ENCODE measurements around the gene CHD1L. TPM values are rescaled to one million over a fixed set of nuclear protein-coding genes. Genes with fewer than 3 reads are reported as not detected.

The CHD1L gene
- total RNA-seq, 1 experiment from 2014 or later, result 64.2 TPM

DNA sequence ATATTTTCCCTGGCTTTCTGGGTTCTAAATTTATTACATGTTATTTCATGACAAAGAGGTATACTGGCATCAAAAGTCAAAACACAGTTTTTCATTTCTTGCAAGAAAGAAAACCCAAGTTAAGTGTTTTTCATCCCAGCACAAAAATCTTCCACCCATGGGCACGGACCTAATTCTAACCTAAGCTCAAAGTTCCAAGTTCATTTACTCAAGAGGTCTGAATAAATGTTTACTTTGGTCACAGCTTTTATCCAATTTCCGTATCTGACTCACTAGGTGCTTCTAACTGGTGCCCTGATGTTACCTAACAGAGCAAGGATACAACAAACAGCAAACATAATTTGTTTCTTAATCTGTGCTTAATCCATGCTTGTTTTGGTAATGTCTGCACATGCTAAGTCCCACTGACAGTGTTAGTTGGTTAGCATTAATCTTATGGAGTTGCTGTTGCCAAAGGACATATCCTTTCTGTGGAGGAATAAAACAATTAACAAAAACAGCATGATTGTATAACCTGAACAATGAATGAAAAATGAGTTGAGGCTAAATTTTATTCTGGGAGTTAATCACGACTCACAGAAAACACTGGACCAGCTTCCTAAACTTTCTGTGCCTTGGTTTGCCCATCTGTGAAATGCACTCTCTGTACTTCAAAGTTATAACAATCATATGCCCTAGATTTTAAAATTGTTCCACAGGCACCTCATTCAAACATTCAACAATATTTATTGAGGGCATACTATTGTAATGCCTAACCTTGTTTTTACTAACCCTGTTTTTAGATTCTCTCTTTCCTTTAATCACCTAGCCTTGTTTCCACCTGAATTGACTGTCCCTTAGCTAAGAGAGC is 4.2 kb upstream of the CHD1L start:
- H3K14ac ChIP-seq (ENCODE audit: insufficient read depth, low read length), result no peak overlapping the region
- H3K9ac ChIP-seq (ENCODE audit: extremely low read depth, insufficient read length, low read length), result no peak overlapping the region
- H3K27ac Mint-ChIP-seq, result 0 out of 7 replicates have a peak overlapping the region, but pooled peaks of 1 of the 3 experiments have one; percentile 22
- no peaks in the 10 kb centered on the region for H3K79me1 ChIP-seq (ENCODE audit: insufficient read depth, low read depth, low read length, poor library complexity, severe bottlenecking)
- H3K9me3 Mint-ChIP-seq, result peaks cover 11 to 16% of the 10 kb centered on the region in 2 experiments
- no peak overlapping the region for H3K4ac ChIP-seq (ENCODE audit: low read depth, low read length)
- no peak overlapping the region for H3K23ac ChIP-seq (ENCODE audit: insufficient read length, low read depth, low read length)
- H3K18ac ChIP-seq (ENCODE audit: insufficient read length, low read depth, low read length), result no peak overlapping the region
- H3K36me3 Mint-ChIP-seq (ENCODE audit: insufficient read depth in 1 of 3, low read depth in 3 of 3), result peaks cover 6 to 9% (median 6%) of the 10 kb centered on the region in 3 experiments
- no peak overlapping the region for H2BK5ac ChIP-seq (ENCODE audit: insufficient read length, low read length)
- H2BK20ac ChIP-seq (ENCODE audit: low read depth, low read length, poor library complexity, severe bottlenecking), result no peak overlapping the region
- H3K4me1 ChIP-seq (ENCODE audit: insufficient read depth, low read length), result peaks cover 4% of the 10 kb centered on the region; the same call in 1 of the 2 replicates
- TF ChIP-seq, protein P1, sequence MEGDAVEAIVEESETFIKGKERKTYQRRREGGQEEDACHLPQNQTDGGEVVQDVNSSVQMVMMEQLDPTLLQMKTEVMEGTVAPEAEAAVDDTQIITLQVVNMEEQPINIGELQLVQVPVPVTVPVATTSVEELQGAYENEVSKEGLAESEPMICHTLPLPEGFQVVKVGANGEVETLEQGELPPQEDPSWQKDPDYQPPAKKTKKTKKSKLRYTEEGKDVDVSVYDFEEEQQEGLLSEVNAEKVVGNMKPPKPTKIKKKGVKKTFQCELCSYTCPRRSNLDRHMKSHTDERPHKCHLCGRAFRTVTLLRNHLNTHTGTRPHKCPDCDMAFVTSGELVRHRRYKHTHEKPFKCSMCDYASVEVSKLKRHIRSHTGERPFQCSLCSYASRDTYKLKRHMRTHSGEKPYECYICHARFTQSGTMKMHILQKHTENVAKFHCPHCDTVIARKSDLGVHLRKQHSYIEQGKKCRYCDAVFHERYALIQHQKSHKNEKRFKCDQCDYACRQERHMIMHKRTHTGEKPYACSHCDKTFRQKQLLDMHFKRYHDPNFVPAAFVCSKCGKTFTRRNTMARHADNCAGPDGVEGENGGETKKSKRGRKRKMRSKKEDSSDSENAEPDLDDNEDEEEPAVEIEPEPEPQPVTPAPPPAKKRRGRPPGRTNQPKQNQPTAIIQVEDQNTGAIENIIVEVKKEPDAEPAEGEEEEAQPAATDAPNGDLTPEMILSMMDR (conservative IDR thresholded peaks at IDR 0.05), result no peak
- peaks cover 1% of the 10 kb centered on the region for H3K23me2 ChIP-seq (ENCODE audit: insufficient read length, low read depth, low read length, poor library complexity, severe bottlenecking)
- H2BK15ac ChIP-seq (ENCODE audit: low read depth, low read length), result no peak overlapping the region
- H2BK120ac ChIP-seq (ENCODE audit: low read depth, low read length, poor library complexity, severe bottlenecking), result no peak overlapping the region
- no peaks in the 10 kb centered on the region for H3K27me3 ChIP-seq (ENCODE audit: insufficient read depth, low read length)
- no CpG with 5 or more reads among the region's 3 CpGs for WGBS (ENCODE audit: extremely low coverage, insufficient read length, low lambda C conversion rate)
- H2AK5ac ChIP-seq (ENCODE audit: insufficient read length, low read length), result no peak overlapping the region
- H3K4me3 Mint-ChIP-seq, result no peak overlapping the region
- no peak overlapping the region for H4K91ac ChIP-seq (ENCODE audit: insufficient read length, low read depth, low read length)
- H3K27me3 Mint-ChIP-seq (ENCODE audit: low read depth), result peaks cover 2% of the 10 kb centered on the region; the same call in 1 of the 2 replicates
- H4K20me1 ChIP-seq (ENCODE audit: control insufficient read depth, insufficient read depth, insufficient read length), result peaks cover 2% of the 10 kb centered on the region
- H3K4me2 ChIP-seq (ENCODE audit: insufficient read depth, insufficient read length, low read length), result no peak overlapping the region
- no peak overlapping the region for H3K56ac ChIP-seq (ENCODE audit: insufficient read length, low read depth, low read length)
- H3K79me2 ChIP-seq (ENCODE audit: insufficient read depth, low read length), result peaks cover 2% of the 10 kb centered on the region; the same call in 1 of the 2 replicates
- H3K27ac ChIP-seq (ENCODE audit: insufficient read length, low read depth, low read length), result no peak overlapping the region
- no peak overlapping the region for H4K5ac ChIP-seq (ENCODE audit: insufficient read length, low read depth, low read length)
- DNase-seq, result no peak
- H2BK12ac ChIP-seq (ENCODE audit: insufficient read length, low read depth, low read length), result no peak overlapping the region
- H3T11ph ChIP-seq (ENCODE audit: low read length), result no peak overlapping the region
- H3K4me1 Mint-ChIP-seq, result peaks cover 20 to 31% of the 10 kb centered on the region in 2 experiments
- no peaks in the 10 kb centered on the region for H3K9me3 ChIP-seq (ENCODE audit: control insufficient read depth, low read depth, low read length)
- no peak overlapping the region for H4K8ac ChIP-seq (replicated peaks; ENCODE audit: insufficient read length, low read depth, low read length)
- H2AFZ ChIP-seq (ENCODE audit: low read length), result no peak overlapping the region
